HG03159 (cell line): ENCODE data around the gene CD200.
"Not testable (repeated sequence)": the region's sequence is repeated elsewhere in the genome, so short reads cannot be mapped to it uniquely, and the experiment has no call there.

Experiments used
- ATAC-seq: cut with Tn5 transposase; IDR thresholded peaks from one replicate; pipeline ENCODE4 v1.9.1; 2021; ENCODE audit warnings: mild to moderate bottlenecking, moderate library complexity; ENCODE audit not compliant: unreplicated experiment

Gene CD200

GRCh38 chr3:112384769-112385168 is 51.8 kb downstream of the CD200 start:
- ATAC-seq, result no peak

- no peak for ATAC-seq
Observed at GRCh38 chr3:112388972-112389371, 56.0 kb downstream of the CD200 start.

- ATAC-seq, result no peak
Observed at GRCh38 chr3:112389961-112390360, 57.0 kb downstream of the CD200 start.

- ATAC-seq, result no peak
Observed at GRCh38 chr3:112390783-112391641, 58.1 kb downstream of the CD200 start.

- no peak for ATAC-seq
Observed at GRCh38 chr3:112391648-112392047, 58.7 kb downstream of the CD200 start.

- ATAC-seq, result no peak
Observed at GRCh38 chr3:112392393-112393359, 59.7 kb downstream of the CD200 start.

- ATAC-seq, result no peak
Observed at GRCh38 chr3:112393360-112393728, 60.4 kb downstream of the CD200 start.

- no peak for ATAC-seq
Observed at GRCh38 chr3:112394003-112394640, 61.2 kb downstream of the CD200 start.

- no peak for ATAC-seq
Observed at GRCh38 chr3:112395181-112395895, 62.4 kb downstream of the CD200 start.

GRCh38 chr3:112395896-112396290 is 62.9 kb downstream of the CD200 start:
- ATAC-seq, result no peak

GRCh38 chr3:112397556-112397955 is 64.6 kb downstream of the CD200 start:
- no peak for ATAC-seq

- no peak for ATAC-seq
Observed at GRCh38 chr3:112399064-112399463, 66.1 kb downstream of the CD200 start.

- ATAC-seq, result not testable (repeated sequence)
Observed at GRCh38 chr3:112399554-112399953, 66.6 kb downstream of the CD200 start.

- ATAC-seq, result not testable (repeated sequence)
Observed at GRCh38 chr3:112400317-112400716, 67.4 kb downstream of the CD200 start.

GRCh38 chr3:112401617-112402016 is 68.7 kb downstream of the CD200 start:
- no peak for ATAC-seq

GRCh38 chr3:112403103-112403502 is 70.1 kb downstream of the CD200 start:
- no peak for ATAC-seq

GRCh38 chr3:112404924-112405549 is 72.1 kb downstream of the CD200 start:
- ATAC-seq, result not testable (repeated sequence)

GRCh38 chr3:112405845-112406244 is 72.9 kb downstream of the CD200 start:
- ATAC-seq, result peak; percentile 54

- no peak for ATAC-seq
Observed at GRCh38 chr3:112407214-112407887, 74.4 kb downstream of the CD200 start.
